Measurements from ENCODE around the gene PANX2. TPM values are rescaled to one million over a fixed set of nuclear protein-coding genes. Genes with fewer than 3 reads are reported as not detected.

The PANX2 gene
- total and polyA plus RNA-seq, 4 donors: 0.39 to 14.8 (median 1.5) TPM

GRCh38 chr22:50178471-50178864, 7.9 kb downstream of the PANX2 start:
- no peak for TF ChIP-seq CTCF (IDR thresholded peaks at IDR 0.05; ENCODE audit: low read depth, low read length, missing input control)
- TF ChIP-seq HNF4A (conservative IDR thresholded peaks at IDR 0.05): no peak
- no peak for TF ChIP-seq GABPA (IDR thresholded peaks at IDR 0.05 in 1 of 2, conservative IDR thresholded peaks at IDR 0.05 in 1 of 2)
- no peak for TF ChIP-seq FOXA2 (IDR thresholded peaks at IDR 0.05)
- TF ChIP-seq JUND (IDR thresholded peaks at IDR 0.05): no peak
- TF ChIP-seq NR2F2 (IDR thresholded peaks at IDR 0.05): no peak
- H3K9ac ChIP-seq (ENCODE audit: low read depth in 1 of 2, low read length in 2 of 2): no peak overlapping the region
- H3K4me3 ChIP-seq (ENCODE audit: low read depth in 1 of 3, low read length in 3 of 3): no peak overlapping the region
- 78% methylated on average over 22 of the region's 22 CpGs for WGBS
- peaks cover 0 to 10% (median under 1%) of the 10 kb centered on the region in 4 donors for H3K4me1 ChIP-seq (ENCODE audit: control insufficient read depth in 4 of 4, insufficient read depth in 4 of 4, low read length in 3 of 4)
- DNase-seq (ENCODE audit: low spot score): no peak
- no peaks in the 10 kb centered on the region for H3K27me3 ChIP-seq (ENCODE audit: control insufficient read depth in 4 of 4, insufficient read depth in 4 of 4, low read length in 3 of 4)
- H3K36me3 ChIP-seq (ENCODE audit: control insufficient read depth in 4 of 4, insufficient read depth in 3 of 4, low read depth in 1 of 4, low read length in 3 of 4): peaks cover 0 to 7% (median 0%) of the 10 kb centered on the region in 4 donors
- H3K27ac ChIP-seq (ENCODE audit: low read depth in 1 of 2, low read length in 2 of 2): no peak overlapping the region
- no peaks in the 10 kb centered on the region for H3K9me3 ChIP-seq (ENCODE audit: control insufficient read depth in 4 of 4, low read length in 3 of 4)

- no peaks in the 10 kb centered on the region for H3K9me3 ChIP-seq (ENCODE audit: control insufficient read depth in 4 of 4, low read length in 3 of 4)
- H3K9ac ChIP-seq (ENCODE audit: low read depth in 1 of 2, low read length in 2 of 2): no peak overlapping the region
- peaks cover 0 to 15% (median 4%) of the 10 kb centered on the region in 4 donors for H3K4me1 ChIP-seq (ENCODE audit: control insufficient read depth in 4 of 4, insufficient read depth in 4 of 4, low read length in 3 of 4)
- no peak overlapping the region for H3K4me3 ChIP-seq (ENCODE audit: low read depth in 1 of 3, low read length in 3 of 3)
- no peaks in the 10 kb centered on the region for H3K27me3 ChIP-seq (ENCODE audit: control insufficient read depth in 4 of 4, insufficient read depth in 4 of 4, low read length in 3 of 4)
- H3K36me3 ChIP-seq (ENCODE audit: control insufficient read depth in 4 of 4, insufficient read depth in 3 of 4, low read depth in 1 of 4, low read length in 3 of 4): peaks cover 0 to 7% (median 0%) of the 10 kb centered on the region in 4 donors
- no peak overlapping the region for H3K27ac ChIP-seq (ENCODE audit: low read depth in 1 of 2, low read length in 2 of 2)
- no peak for DNase-seq (ENCODE audit: low spot score)
- WGBS: 89% methylated on average over 64 of the region's 64 CpGs
- TF ChIP-seq YY1 (IDR thresholded peaks at IDR 0.05): no peak
- no peak for TF ChIP-seq RXRA (IDR thresholded peaks at IDR 0.05)
- no peak for TF ChIP-seq HNF4G (IDR thresholded peaks at IDR 0.05)
- TF ChIP-seq NR2F2 (IDR thresholded peaks at IDR 0.05): no peak
- TF ChIP-seq MAX (IDR thresholded peaks at IDR 0.05): no peak
- TF ChIP-seq JUND (IDR thresholded peaks at IDR 0.05): no peak
- TF ChIP-seq GABPA (IDR thresholded peaks at IDR 0.05 in 1 of 2, conservative IDR thresholded peaks at IDR 0.05 in 1 of 2): no peak
Observed at GRCh38 chr22:50178871-50179869, 8.6 kb downstream of the PANX2 start.

- WGBS: 82% methylated on average over 39 of the region's 39 CpGs
- Histone ChIP-seq H3K4me3 (ENCODE audit: low read depth in 1 of 3, low read length in 3 of 3) (no peak overlapping the region), H3K9me3 (ENCODE audit: control insufficient read depth in 4 of 4, low read length in 3 of 4) (no peaks in the 10 kb centered on the region), H3K9ac (ENCODE audit: low read depth in 1 of 2, low read length in 2 of 2) (no peak overlapping the region), H3K36me3 (ENCODE audit: control insufficient read depth in 4 of 4, insufficient read depth in 3 of 4, low read depth in 1 of 4, low read length in 3 of 4) (peaks cover 0 to 7% (median 0%) of the 10 kb centered on the region in 4 donors), H3K4me1 (ENCODE audit: control insufficient read depth in 4 of 4, insufficient read depth in 4 of 4, low read length in 3 of 4) (peaks cover 0 to 17% (median 10%) of the 10 kb centered on the region in 4 donors), H3K27me3 (ENCODE audit: control insufficient read depth in 4 of 4, insufficient read depth in 4 of 4, low read length in 3 of 4) (no peaks in the 10 kb centered on the region), H3K27ac (ENCODE audit: low read depth in 1 of 2, low read length in 2 of 2) (no peak overlapping the region)
- TF ChIP-seq TAF1 (conservative IDR thresholded peaks at IDR 0.05) (no peak), RAD21 (IDR thresholded peaks at IDR 0.05) (no peak), HNF4G (IDR thresholded peaks at IDR 0.05) (no peak), ATF3 (IDR thresholded peaks at IDR 0.05) (no peak), FOXA1 (IDR thresholded peaks at IDR 0.05) (no peak)
- DNase-seq (ENCODE audit: low spot score): no peak
Observed at GRCh38 chr22:50179937-50180726, 9.6 kb downstream of the PANX2 start.
